Measurements from ENCODE around the gene ATCAY. TPM values are rescaled to one million over a fixed set of nuclear protein-coding genes. Genes with fewer than 3 reads are reported as not detected.

The ATCAY gene
- 0.14 TPM in 1 of 2 replicates, not detected in the other for total RNA-seq

GRCh38 chr19:3880471-3881271, at the start of gene ATCAY:
ATCAY (plus strand) TSS chr19:3880685; CDS start chr19:3885768, 5,083 bp downstream.

GRCh38 chr19:3868770-3869456, 11.6 kb upstream of the ATCAY start, which contains the start of gene ZFR2:
ZFR2 (minus strand) TSS chr19:3869038; CDS start chr19:3869017, 21 bp downstream.

GRCh38 chr19:3932931-3933810, 52.7 kb downstream of the ATCAY start, which contains the start of gene NMRK2:
NMRK2 (plus strand) TSS chr19:3933069; CDS start chr19:3933672, 603 bp downstream.

GRCh38 chr19:3970808-3971598, 90.5 kb downstream of the ATCAY start, which contains the start of gene DAPK3:
DAPK3 (minus strand) TSS chr19:3971099; CDS start chr19:3969735, 1,364 bp downstream.

Small RNA genes within 50 kb of the gene (small RNA-seq; reads per million reads assigned to genes)
- not detected for gene RN7SL202P (ENCODE audit: low replicate concordance)

Other genes with a start within 250 kb of the ATCAY start
- gene PIP5K1C, start 180.2 kb upstream of the ATCAY start, total RNA-seq = 27.4 and 46.8 TPM in 2 replicates
- gene TJP3, start 172.3 kb upstream of the ATCAY start, total RNA-seq = not detected in 2 replicates
- 24.1 and 27.8 TPM in 2 replicates for gene APBA3, start 119.0 kb upstream of the ATCAY start, total RNA-seq
- gene MRPL54, start 118.0 kb upstream of the ATCAY start, total RNA-seq = 41.4 and 61.5 TPM in 2 replicates
- not detected in 2 replicates for gene RAX2, start 108.5 kb upstream of the ATCAY start, total RNA-seq
- gene MATK, start 94.3 kb upstream of the ATCAY start, total RNA-seq = not detected in 2 replicates
- not detected in 2 replicates for gene ZFR2, start 11.6 kb upstream of the ATCAY start, total RNA-seq
- not detected in 2 replicates for gene NMRK2, start 52.4 kb downstream of the ATCAY start, total RNA-seq
- 134 and 187 TPM in 2 replicates for gene DAPK3, start 90.4 kb downstream of the ATCAY start, total RNA-seq
- gene EEF2, start 104.8 kb downstream of the ATCAY start, total RNA-seq = 2,308 and 5,096 TPM in 2 replicates
- gene PIAS4, start 127.1 kb downstream of the ATCAY start, total RNA-seq = 28.2 and 29.9 TPM in 2 replicates
- gene ZBTB7A, start 186.2 kb downstream of the ATCAY start, total RNA-seq = 32.4 and 60.0 TPM in 2 replicates
- 161 and 218 TPM in 2 replicates for gene MAP2K2, start 243.4 kb downstream of the ATCAY start, total RNA-seq